Stimulated activated CD4-positive, alpha-beta T cell treated with anti-CD3 and anti-CD28 coated beads, Interleukin-2, amount 100 ng/mL, for 48 hours (primary cell): ENCODE data around the gene PRR20C.
"Not testable (repeated sequence)": the region's sequence is repeated elsewhere in the genome, so short reads cannot be mapped to it uniquely, and the experiment has no call there.

Experiments used
- DNase-seq, 2 donors: peaks; one replicate each; pipeline ENCODE4 v3.0.0-alpha.2; 2020

PRR20C gene

GRCh38 chr13:57153761-57154160 lies at the start of gene PRR20C:
Gene PRR20C, plus strand, starts transcription at chr13:57154061. Its CDS starts 387 bp downstream, at chr13:57154448.
- not testable (repeated sequence) for DNase-seq

- no peak for DNase-seq
These were observed 38.9 kb upstream of the PRR20C start for GRCh38 chr13:57114945-57115344.

GRCh38 chr13:57123681-57124080 lies 30.2 kb upstream of the PRR20C start:
- no peak for DNase-seq

GRCh38 chr13:57128909-57129308 lies 25.0 kb upstream of the PRR20C start:
- DNase-seq: no peak

- no peak for DNase-seq
These were observed 17.8 kb upstream of the PRR20C start for GRCh38 chr13:57136093-57136492.

GRCh38 chr13:57137585-57137984 lies 16.3 kb upstream of the PRR20C start:
- DNase-seq: no peak

- no peak for DNase-seq
These were observed 14.9 kb upstream of the PRR20C start for GRCh38 chr13:57138988-57139387.

GRCh38 chr13:57139781-57140180 lies 14.1 kb upstream of the PRR20C start:
- DNase-seq: not testable (repeated sequence)

- not testable (repeated sequence) for DNase-seq
These were observed 13.5 kb upstream of the PRR20C start, which contains the start of gene PRR20A for GRCh38 chr13:57140235-57140968. Gene PRR20A, plus strand, starts transcription at chr13:57140918. Its CDS starts 387 bp downstream, at chr13:57141305.

- DNase-seq: not testable (repeated sequence)
These were observed 6.7 kb upstream of the PRR20C start, which contains the start of gene PRR20B for GRCh38 chr13:57147188-57147587. Gene PRR20B, plus strand, starts transcription at chr13:57147488. Its CDS starts 387 bp downstream, at chr13:57147875.

- DNase-seq: not testable (repeated sequence)
These were observed 5.8 kb upstream of the PRR20C start for GRCh38 chr13:57148106-57148505.

GRCh38 chr13:57160332-57160731 lies 6.5 kb downstream of the PRR20C start, which contains the start of gene PRR20D:
Gene PRR20D, plus strand, starts transcription at chr13:57160632. Its CDS starts 387 bp downstream, at chr13:57161019.
- DNase-seq: not testable (repeated sequence)

GRCh38 chr13:57166897-57167296 lies 13.0 kb downstream of the PRR20C start, which contains the start of gene PRR20E:
Gene PRR20E, plus strand, starts transcription at chr13:57167197. Its CDS starts 387 bp downstream, at chr13:57167584.
- not testable (repeated sequence) for DNase-seq

GRCh38 chr13:57191667-57192066 lies 37.8 kb downstream of the PRR20C start:
- DNase-seq: no peak
